ENCODE data around the gene PHACTR1.

- no peak for TF ChIP-seq CTCF (IDR thresholded peaks at IDR 0.05)
- no peak for TF ChIP-seq POLR2A (IDR thresholded peaks at IDR 0.05)
These were observed 442.7 kb downstream of the PHACTR1 start for GRCh38 chr6:13159300-13159699.
